Hindlimb muscle (tissue), 1 donor: Measurements from ENCODE around the gene XPO4. TPM values are rescaled to one million over a fixed set of nuclear protein-coding genes. Genes with fewer than 3 reads are reported as not detected.

Experiments used
- DNase-seq: peaks from one replicate; pipeline ENCODE4 v3.0.0-alpha.2; 2013
- polyA plus RNA-seq: library from polyadenylated mRNA; unstranded; fragments of 120-200 nt; gene quantifications from one replicate; pipeline ENCODE4 v1.2.1, GENCODE V29; 2013; ENCODE audit not compliant: insufficient read length

Gene XPO4
- polyA plus RNA-seq, 1 donor = 18.8 TPM

DNA sequence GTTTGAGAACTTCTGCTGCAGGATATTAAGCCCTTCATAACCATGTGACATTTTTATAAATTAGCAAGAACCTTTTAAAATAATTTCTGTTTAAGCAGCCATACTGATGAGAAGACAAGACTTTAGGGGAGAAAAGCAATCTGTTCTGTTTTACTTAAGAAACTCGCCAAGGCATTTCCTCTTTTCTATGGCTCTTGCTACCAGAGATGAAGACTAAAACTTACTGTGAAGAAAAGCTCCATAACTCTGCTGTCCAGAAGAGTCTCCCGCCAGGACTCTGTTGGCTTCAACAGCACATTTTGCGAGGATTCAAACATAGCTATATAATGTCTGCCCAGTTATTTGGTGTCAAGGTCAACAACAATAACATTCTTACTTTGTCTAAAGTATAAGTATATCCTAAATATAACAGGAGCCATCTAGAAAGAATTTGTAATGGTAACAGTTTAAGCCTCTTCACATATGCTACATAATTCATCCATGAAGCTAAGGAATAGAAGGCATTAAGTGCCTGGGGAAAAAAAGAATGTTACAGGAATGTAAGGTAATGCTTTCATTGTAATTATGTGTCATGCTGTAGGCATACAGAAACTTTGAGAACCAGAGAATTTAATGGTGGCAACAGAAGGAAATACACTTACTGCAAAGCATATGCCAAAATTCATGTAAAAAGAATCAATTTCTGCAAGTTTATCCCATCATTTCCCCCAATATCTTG lies 75.5 kb downstream of the XPO4 start:
- DNase-seq = peak; percentile 40

DNA sequence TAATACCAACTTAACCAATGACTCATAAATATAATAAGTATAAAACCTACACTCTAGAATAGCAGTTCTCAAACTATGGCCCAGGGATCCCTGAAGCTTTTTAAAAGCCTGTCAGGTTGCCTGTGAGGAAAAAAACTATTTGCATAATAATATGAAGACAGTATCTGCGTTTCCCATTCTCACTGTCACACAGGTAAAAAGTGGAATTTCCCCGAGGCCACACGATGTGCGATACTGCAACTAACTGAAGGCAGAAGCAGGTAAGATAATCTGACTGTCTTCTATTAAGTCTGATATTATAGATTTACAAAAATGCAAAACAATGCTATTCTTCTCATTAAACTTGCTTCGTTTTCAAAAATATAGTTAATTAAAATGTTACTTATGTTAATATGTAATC lies 76.2 kb downstream of the XPO4 start:
- DNase-seq = no peak

- peak; percentile 34 for DNase-seq
These were observed 77.1 kb downstream of the XPO4 start for GRCh38 chr13:20825477-20825875.

- no peak for DNase-seq
These were observed 77.6 kb downstream of the XPO4 start for GRCh38 chr13:20824762-20825476.

- no peak for DNase-seq
These were observed 79.5 kb downstream of the XPO4 start for GRCh38 chr13:20823071-20823470.

DNA sequence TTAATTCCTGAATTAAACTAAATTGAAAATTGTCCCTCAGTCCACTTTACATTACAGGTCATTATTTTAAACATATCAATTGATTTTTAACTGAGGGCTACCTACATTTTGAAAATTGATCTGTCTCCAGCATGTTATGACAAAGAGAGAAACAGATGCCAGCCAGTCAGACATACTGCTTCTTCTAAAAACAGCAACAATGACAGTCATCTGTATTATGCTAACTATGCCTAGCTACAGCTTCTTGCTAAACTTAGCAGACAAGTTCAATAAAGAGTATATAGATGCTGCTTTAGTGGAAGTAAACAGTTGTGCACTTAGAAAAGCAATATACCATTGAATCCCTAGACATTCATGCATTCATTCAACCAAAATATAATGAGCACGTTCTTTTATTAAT lies 80.1 kb downstream of the XPO4 start:
- no peak for DNase-seq

DNA sequence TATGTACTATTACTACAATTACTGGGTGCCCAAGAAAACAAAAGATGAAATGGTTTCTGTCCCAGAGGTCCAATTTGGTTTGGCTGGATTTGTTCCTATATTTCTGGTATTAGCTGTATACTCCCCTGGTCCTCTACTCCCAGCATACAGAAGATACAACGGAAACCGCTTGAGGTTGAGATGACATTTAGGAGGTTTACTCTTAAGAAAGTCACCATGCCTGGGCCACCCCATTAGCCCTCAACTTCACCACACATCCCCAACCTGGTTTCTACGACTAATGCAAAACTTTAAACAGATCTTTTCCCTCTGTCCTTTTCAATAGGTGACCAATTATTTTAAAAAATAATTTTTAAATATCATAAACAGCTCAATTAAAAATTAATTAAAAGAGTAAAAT lies 82.8 kb downstream of the XPO4 start:
- DNase-seq = no peak

DNA sequence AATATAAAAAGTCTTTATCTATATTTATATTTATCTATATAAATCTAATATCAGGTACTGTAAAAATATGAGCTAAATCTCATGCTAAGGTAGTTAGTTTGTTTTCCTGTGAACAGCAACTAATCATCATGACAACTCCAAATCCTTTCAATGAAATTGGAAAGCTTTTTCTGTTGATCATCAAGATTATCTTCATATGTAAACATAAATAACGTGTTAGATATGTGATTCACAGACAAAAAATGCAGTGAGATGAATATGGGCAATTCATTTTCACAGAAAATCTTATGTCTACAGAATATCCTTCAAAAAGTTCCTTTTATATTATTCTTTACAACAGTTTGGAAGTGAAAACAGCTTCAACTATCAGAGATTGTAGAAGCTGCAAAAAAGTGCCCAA lies 87.1 kb downstream of the XPO4 start:
- DNase-seq = no peak

DNA sequence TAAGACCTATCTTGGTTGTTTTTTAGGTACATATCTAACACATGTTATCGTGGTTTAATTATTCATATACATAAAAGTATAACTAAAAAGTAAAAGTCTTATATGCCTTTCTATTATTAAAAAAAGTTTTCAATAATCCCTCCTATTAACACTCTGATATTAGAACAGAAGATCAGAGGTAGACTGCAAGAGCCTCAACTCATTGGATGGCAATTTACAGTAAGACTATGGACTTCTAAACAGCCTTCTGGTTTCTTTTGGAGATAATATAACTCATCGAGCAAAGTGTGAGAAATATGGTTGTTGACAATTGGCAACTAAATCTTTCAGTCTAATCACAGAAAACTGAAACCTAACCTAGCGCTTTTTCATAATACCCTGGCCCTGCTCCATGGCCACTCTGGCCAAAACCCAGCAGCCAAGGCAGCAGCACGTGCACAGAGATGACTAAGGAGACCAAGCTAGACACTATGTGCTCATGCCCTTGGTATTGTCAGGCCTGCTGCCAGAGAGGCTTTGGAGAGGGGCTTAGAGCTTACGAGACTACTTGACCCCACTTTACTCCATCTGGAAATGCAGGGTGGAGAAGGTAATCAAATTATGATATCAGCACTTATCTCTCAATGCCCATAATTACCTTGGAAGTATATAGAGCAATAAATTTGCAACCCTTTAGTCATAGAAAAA lies 88.2 kb downstream of the XPO4 start:
- DNase-seq = peak; percentile 40

GRCh38 chr13:20812890-20813289 lies 89.7 kb downstream of the XPO4 start:
- DNase-seq = no peak

GRCh38 chr13:20810808-20811207 lies 91.7 kb downstream of the XPO4 start:
- DNase-seq = no peak

DNA sequence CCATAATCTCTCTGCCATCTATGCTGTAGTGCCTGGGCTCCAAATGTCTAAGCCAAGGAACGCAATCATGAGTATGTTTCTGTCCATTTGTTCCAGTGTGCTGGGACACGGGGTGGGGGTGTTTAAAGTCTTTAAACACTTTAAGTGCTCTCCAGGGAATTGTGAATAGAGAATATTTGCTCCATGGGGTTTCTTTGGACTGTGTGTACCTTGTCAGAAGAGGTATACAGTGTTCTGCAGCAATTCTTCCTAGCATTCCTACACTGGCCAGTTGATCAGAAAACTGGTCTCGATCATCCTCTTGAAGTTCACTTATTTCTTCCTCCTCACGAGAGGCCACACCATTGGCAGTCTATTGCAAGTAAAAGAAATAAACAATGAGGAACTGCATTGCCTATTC lies 93.7 kb downstream of the XPO4 start:
- no peak for DNase-seq

- DNase-seq = no peak
These were observed 99.2 kb downstream of the XPO4 start for GRCh38 chr13:20803180-20803965.

DNA sequence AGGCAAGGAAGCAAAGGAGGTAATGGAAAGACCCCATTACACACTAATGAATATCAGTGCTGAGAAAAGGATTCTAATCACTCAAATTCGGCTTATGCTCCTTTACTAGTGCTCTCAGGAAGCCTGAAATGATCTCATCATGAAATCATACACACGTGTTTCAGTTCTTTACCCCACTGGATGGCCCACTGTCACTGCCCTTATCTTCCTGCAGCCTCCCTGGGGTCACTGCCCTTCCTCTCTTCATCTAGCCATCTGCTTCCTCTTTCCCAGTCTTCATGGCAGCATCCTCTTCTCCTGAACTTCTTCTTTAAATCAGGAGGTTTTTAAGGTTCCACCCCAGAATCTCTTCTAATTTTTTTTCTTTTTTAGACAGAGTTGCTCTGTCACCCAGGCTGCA lies 100.8 kb downstream of the XPO4 start:
- DNase-seq = no peak

- no peak for DNase-seq
These were observed 102.7 kb downstream of the XPO4 start for GRCh38 chr13:20799726-20800416.

- no peak for DNase-seq
These were observed 104.5 kb downstream of the XPO4 start for GRCh38 chr13:20798027-20798426.

GRCh38 chr13:20796791-20797508 lies 105.6 kb downstream of the XPO4 start:
- DNase-seq = peak; percentile 42

DNA sequence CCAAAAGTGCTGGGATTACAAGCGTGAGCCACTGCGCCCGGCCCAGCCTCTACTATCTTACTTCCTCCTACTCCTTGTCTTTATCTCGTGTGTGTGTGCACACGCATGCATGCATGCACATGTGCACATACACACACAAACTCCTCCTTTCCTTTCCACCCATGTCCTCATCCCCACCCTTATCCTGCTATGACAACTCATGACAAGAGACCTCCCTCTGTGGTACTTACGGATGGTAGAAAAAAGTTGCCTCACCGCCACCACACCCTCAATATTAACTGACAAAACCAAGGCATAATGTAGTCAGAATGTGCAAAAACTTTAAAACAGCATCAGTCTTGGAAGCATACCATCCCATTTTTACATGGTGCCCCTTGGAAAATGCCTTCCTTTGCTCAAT lies 112.9 kb downstream of the XPO4 start:
- DNase-seq = no peak

GRCh38 chr13:20788312-20788711 lies 114.2 kb downstream of the XPO4 start:
- no peak for DNase-seq

DNA sequence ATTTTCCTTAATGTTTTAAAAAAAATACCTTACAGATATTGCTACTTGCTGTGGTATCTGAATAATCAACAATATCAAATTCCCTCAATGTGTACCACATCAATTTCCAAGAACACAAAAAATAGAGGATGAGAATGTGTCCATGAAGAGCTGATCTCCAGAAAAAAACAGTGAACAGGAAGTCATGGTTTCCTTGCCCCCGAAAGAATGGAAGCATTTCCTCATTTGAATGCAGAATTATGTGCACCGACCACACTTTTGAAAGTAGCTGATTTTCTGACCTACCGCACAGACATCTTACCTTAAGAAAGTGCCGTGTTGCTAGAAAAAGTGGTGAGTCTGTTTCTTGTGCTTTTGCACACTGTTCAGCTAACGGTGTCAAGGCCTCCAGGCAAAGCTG lies 115.4 kb downstream of the XPO4 start:
- no peak for DNase-seq

- no peak for DNase-seq
These were observed 120.3 kb downstream of the XPO4 start for GRCh38 chr13:20782116-20782708.
